Amygdala (tissue), 56 donors: ENCODE results near the gene DKC1.

Source experiments
- DNase-seq, 56 donors: peaks; one replicate each; lab custom pipeline; 2025; lab: John Stamatoyannopoulos, UW

DKC1 gene

DNA sequence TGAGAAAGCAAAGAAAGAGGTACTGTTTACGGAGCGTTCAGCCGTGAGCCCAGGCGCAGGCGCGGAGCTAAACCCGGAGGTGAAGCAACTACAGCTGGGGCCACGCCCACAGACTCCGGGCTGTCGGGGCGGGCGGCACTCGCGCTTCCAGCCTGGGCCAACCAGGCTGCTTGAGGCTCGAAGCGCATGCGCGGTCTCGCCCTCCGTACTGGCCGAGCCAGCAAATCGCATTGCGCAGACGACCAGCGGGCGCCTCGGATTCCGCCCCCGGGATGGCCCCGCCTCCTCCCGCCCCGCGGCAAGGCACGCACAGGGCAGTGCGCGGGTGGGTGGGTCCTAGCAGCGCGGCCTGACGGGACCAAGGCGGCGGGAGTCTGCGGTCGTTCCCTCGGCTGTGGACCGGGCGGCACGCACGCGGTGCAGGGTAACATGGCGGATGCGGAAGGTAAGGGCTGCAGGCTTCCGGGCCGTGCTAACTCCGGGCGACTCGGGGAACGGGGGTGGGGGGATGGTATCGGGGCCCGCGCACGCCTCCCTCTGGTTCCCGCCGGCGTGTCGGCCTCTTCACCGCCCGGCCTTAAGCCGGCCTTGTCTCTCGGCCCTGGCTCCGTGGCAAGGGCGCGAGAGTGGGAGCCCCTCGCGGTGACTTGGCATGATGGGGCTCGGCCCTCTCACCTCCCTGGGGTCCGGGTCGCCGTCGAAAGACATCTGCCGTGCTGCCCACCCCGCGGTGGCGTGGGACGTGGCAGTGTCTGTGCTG lies at the start of gene DKC1:
Gene DKC1 (plus strand): TSS at position 328 of the 760 bp plus-strand sequence. CDS start 102 bp downstream, at position 430.
- DNase-seq, result peak; percentile 20 to 95 (median 86)

DNA sequence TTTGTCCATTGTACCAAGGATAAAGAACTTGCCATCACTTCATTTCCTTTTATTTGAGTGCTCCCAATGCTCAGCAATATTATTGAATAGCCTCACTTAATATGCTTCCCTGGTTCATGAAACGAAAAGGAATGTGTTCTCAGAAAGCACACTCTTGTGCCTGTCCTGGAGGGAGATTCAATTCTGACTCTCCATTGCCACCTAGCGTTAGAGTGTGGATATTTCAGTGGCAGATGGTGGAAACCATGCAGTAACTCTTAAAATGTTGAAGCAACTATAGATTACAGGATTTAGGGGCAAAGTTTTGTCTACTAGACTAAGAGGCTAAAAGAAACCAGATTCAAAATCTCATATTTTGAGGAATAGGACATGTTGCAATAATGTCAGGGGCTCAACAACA lies 47.7 kb upstream of the DKC1 start:
- peak in 15 of 56 donors; percentile 1 to 66 (median 16) for DNase-seq

DNA sequence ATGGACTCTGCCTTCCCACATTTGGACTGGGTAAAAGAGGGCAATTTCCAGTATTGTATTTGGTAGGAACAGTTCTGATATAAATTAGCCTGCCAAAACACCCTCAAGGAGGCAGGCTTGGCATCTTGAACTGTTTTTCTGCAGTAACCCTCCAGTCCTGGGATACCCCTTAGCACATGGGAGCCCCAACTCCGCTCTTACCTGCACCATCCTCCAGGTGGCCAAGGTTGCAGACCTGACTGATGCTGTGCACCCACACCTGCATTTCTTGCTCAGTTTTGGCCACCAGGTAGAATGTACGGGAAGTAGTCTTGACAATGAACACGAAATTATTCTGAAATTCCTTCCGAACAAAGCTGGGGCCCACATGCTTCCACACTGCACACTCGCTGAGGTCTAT lies 46.8 kb upstream of the DKC1 start:
- DNase-seq, result no peak

DNA sequence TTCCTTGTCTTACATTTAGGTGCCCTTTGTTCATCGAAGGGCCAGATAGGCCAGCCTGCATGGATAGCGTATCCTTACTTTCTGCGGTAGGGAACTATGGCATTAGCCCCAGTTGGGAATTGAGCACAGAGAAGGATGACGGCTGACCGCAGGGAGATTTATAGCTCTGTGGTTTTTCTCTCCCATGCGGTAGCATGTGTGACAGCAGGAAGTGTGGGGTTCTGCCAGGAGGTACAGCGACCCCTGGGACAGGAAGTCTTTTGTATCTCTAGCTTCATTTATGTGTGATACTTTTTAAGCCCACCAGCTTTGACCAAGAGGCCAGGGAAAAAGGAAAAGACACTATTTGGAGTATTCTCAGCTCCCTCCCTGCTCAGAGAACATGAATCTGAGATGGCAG lies 44.8 kb upstream of the DKC1 start:
- no peak for DNase-seq

DNA sequence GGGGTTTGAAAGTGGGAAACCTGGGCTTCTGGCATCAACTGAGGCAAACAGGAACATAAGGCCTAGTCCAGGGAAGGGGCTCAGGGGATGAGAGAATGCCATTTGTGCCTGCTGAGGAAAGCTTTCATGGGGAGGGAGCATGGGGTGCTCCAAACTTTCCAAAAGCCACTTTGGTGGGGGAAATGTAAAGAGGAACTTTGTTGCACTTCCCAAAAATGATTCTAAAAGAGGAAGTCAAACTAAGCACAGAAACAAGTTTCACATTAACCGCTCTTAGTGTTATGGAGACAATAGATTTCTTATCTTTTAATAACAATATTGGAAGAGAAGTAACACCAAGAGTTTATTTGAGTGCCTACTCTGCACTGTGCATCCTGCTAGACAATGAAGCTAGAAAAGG lies 44.0 kb upstream of the DKC1 start:
- no peak for DNase-seq

DNA sequence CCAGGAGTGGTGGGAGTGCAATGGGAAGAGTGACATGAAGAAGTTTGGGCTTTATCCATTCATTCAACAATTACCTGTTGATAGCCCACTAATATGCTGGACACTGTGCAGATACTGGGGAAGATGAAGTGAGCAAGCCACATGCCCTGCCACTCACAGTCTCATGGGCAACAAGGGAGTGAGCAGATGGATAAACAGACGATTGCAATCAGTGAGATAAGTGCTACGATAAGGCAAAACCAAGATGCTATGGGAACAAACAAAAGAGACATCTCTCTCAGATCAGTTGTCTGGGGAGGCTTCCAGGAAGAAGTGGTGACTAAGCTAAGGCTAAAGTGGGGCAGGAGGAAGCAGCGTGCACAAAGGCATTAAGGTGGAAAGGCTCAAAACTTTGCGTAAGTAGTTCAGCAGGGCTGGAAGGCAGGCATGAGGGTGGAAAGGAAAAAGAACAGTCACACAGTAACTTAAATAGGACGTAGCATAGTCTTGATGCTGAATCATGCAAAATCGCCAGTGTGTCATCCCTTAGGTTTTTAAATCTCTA lies 43.5 kb upstream of the DKC1 start:
- no peak for DNase-seq

DNA sequence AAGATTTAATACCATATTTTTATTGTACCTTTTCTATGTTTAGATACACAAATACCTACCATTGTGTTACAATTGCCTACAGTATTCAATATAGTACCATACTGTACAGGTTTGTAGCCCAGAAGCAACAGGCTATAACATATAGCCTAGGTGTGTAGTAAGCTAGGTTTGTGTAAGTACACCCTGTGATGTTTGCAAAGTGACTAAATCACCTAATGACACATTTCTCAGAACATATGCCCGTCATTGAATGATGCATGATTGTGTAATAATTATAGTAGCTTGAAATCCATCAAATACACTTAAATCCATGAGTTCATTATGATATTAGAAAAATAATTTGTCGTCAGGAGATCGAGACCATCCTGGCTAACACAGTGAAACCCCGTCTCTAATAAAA lies 42.6 kb upstream of the DKC1 start:
- DNase-seq, result no peak

DNA sequence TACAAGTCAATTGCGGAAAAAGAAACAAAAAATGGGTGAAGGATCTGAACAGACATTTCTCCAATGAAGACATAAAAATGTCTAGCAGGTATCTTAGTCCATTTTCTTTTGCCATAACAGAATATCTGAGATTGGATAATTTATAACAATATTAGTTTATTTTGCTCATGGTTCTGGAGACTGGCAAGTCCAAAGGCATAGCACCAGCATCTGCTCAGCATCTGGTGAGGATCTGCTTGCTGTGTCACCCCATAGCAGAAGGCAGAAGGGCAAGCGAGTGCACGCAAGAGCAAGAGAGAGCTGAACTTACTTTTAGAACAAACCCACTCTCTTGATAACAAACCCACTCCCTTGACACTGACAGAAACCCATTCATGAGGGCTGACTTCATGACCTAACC lies 41.5 kb upstream of the DKC1 start:
- DNase-seq, result no peak

DNA sequence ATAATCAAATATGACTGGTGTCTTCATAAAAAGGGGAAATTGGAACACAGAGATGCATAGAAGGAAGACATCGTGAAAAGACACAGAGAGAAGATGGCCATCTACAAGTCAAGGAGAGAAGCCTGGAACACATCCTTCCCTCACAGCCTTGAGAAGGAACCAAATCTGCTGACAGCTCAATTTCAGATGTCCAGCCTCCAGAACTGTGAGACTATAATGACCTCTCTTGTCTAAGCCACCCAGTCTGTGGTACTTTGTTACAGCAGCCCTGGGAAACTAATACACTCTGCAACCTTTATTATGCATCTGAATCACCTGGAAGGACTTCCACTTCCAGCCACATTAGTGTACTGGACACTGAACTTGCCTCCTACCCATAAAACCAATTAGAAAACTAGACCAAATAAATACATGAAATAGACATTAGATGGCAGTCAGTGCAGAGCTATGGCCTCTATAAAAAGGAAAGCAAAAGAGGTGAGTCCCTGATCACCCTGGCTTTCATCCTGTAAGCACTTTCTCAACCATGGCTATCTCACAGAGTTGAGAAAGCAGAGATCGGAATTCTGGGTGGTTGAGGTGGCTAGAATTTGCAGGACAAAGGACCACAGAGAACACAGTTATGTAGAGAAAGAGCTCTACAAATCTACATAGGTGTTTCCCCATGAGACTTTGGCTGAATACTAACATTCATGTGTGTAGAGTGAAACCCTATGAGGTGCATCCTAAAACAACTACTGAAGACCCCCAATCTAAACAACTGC lies 37.5 kb upstream of the DKC1 start:
- DNase-seq, result no peak

DNA sequence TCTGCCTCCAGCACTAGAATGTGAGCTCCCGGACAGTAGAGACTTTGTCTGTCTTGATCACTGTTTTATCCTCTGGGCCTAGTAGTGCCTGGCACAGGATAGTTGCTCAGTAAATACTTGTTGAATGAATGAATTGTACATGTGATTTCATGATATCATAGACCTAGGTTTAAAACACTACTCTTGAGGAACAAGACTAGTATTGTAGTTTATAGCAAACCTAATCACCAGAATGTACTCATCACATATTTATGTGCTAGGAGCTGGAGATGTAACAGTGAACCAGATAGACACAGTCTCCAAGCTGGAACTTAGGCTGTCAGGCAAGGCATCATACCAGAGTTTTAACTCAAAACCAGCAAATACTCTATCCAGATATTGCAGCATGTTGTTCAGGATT lies 35.2 kb upstream of the DKC1 start:
- DNase-seq, result no peak

DNA sequence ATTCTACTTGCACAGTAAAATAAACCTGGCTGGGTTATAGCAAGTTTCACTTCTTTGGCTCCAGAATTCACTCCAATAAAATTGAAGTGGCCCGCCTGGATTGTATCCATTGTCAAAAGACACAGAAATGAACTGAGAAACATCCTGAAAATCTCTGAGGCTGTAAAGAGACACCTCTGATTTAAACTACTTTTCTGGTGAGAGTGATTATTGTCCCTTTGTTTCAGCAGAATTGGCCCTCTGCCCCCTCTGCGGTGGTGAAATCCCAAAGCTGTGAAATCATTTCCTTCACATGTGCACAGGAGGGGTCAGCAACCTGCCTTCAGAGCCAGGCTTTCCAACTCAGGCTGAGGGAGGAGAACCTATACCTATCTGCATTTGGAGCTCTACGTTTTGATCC lies 34.8 kb upstream of the DKC1 start:
- DNase-seq, result no peak

DNA sequence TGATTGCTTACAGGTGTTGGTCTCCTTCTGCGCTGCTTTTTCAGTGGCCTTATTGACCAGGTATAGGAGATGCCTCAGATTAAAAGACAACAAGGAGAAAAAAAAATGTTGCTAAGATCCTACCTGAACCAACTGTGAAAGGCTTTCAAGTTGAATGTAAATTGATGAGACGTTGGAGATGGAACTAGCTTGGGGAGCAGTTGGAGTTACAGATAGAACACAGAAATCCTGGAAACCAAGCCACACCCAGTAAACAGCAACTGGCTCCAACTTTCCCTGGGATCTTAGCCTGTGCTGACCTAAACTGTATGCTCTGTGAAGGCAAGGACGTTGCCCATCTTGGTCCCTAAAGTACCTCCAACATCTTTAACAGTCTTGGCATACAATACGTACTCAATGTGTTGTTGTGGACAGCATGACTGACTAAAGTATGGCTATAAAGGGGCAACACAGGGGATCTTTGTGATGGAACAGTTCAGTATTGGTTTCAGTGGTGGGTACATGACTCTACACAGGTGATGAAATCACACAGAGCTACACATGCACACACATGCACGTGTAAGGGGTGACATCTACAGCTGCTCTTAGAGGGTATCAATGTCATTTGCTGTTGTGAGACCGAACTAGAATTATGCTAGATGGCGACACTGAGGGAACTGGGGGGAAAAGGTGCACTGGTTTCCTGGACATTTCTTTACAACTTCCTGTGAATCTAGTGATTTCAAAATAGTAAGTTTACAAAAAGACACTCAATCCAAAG lies 34.1 kb upstream of the DKC1 start:
- DNase-seq, result no peak

DNA sequence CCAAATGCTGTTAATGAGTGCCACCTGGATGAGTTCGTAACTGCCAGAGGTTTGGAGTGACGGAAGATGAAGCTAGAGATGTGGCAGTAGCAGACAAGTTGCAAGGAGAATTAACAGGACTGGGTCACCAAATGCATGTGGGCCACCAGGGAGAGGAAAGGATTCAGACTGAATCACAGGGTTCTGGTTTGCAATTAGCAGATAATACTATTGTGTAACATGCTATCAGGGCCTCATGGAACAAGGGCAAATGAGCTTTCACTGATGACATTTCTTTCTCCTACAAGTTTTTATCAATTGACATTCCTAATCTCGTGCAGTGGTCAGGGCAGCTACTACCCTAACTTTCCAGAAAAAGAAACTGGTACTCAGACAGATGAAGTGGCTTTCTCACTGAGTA lies 33.2 kb upstream of the DKC1 start:
- no peak for DNase-seq

DNA sequence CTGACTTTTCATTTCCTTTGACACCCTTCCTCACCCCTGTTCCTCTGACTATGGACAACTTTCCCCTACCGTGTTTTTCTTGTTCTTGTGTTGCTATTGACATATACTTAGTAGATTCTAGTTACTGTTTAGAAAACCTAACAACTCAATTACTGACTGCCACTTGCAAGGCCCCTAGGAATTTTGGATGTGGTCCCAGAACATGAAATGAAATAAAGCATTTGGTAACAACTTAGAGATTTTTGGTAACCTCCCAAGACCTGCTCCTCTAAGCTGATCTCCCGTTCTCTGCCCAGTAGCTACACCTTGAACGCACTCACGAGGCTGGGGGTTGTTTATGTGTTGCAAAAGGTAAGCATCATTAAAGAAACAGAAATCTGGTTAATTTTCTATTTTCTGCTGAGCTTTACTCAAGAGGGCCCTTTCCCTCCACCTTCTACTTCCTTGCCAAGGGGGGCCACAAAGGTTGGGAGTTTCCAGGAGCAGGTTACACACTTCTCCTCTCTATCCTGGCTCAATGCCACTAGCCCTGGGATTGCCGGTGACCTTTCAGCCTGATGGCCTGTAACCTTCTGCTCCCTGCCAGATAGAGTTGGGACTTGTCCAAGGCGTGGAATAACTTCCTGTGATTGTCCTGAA lies 32.3 kb upstream of the DKC1 start:
- DNase-seq, result no peak

DNA sequence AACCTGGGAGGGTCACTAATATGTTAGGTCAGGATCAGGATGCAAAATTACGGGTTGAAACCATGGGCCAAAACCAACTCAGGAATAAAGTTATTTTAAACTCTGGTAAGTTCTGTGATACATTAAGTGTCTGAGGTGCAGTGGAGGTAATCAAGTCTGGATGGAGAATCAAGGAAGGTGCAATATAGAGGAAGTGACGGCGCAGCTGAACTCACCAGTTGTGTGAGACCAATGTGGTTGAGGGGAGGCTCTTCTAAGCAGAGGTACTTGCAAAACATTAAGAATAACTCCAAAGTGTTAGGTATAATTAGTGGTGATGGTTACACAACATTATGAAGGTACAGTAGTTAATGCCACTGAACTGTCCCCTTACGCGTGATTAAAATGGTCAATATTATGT lies 31.5 kb upstream of the DKC1 start:
- DNase-seq, result no peak

DNA sequence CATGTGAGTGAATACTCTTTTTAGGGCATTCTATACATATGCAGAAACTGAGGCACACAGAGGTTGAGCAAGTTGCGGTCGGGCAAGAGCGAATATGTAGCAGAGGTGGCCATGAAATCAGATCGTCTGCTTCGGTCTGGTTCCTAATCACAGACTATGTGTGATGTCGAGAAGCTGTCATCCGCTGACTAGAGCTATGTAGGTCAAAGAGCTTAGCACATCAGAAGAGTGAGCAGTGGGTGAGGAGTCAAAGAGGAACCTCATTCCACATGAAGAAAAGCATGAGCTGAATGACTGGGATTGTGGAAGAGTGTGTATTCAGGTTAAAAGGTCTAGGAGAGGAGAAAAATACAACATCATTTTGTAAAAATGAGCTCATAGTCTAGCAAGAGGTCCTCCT lies 30.8 kb upstream of the DKC1 start:
- no peak for DNase-seq

DNA sequence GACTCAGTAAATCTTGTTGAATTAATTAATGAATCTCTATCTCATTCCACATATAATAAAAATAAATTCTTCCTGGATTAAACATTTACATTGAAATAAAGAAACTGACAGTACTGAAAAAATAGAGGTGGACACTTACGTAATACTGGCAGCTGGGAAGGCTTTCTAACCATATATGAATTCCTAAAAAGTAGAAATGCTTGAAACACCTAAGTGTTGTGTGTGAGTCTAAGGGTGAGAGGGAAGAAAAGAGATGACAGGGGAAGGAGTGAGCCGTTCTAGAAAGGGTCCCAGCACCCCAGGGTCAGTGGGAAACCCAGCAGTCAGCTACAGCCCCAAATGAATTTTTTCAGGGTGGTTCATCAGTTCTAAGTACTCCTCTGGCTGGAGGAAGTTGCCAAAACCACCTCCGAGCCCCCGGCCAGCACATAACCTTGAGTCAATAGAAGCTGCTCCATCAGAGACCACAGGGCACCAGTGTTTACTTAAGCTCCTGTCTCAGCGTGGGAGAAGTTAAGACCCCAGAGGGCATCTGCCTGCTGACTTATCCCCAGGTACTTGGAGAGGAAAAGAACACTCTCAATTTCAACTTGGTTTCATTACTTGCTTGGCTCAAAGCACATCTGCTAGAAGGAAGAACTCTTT lies 30.1 kb upstream of the DKC1 start:
- DNase-seq, result no peak

DNA sequence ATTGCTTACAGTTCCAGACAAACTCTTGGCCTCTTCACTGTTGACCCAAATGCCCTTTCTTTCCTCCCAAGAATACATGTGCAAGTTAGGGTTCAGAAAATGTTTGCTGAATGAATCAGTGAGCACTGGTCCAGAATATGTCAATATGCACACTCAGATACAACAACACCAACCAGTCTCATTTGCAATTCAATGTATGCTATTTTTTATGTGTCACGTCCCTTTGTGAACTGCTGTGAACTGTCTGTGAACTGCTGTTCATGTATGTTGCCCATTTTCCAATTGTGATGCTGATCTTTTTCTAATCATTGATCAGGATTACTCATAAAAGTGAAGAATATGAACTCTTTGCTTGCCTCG lies 29.6 kb upstream of the DKC1 start:
- DNase-seq, result no peak

DNA sequence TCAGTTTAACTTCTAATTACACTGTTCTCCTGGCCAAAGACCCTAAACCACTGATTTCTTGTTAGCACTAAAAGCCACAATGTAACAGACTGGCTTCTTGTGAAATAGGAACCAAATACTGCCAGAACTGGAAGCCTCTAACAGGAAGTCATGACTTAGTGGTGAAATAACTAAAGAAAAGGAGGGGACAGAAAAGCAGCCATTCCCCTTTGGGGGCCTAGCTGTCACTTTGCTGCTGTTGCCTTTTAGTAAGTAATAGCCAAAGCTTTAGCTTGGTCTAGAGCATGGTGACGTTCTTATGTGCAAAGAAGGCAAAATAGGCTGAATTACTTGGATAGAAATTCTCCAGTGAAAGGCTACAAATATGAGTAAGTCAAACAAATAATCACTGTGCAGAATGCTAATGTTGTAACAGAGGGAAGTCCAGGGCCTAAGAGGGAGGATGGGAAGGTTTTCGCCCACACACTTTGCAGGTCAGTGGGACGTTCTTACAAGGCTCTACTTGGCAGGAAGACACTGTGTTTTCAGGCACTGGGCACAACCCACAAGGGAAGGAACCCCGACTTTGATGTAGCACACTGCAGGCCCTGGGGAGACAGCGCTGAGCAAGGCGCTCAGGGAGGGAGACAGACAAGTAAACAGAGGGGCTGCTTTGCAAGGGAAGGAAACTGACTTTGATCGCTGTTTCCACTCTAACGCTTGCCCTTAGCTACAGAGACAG lies 28.4 kb upstream of the DKC1 start:
- DNase-seq, result peak in 15 of 56 donors; percentile 2 to 45 (median 29)
